H9 (cell line): ENCODE results near the gene HAPLN2. TPM values are rescaled to one million over a fixed set of nuclear protein-coding genes. Genes with fewer than 3 reads are reported as not detected.

Experiments used
- DNase-seq: peaks from one replicate; pipeline ENCODE4 v3.0.0-alpha.2; 2017
- H2AFZ ChIP-seq: one replicate; pipeline ENCODE4 v1.6.1; 2013; ENCODE audit warnings: mild to moderate bottlenecking, low read length, control low read depth, moderate library complexity
- H2AK5ac ChIP-seq: 2 replicates; pipeline ENCODE4 v1.6.1; 2013; ENCODE audit warnings: low read length, control low read depth, mixed read lengths; ENCODE audit not compliant: insufficient read length
- H2BK120ac ChIP-seq: one replicate; pipeline ENCODE4 v1.6.1; 2013; ENCODE audit warnings: low read depth, mild to moderate bottlenecking, low read length, control low read depth, inconsistent platforms; ENCODE audit not compliant: poor library complexity, severe bottlenecking
- H2BK12ac ChIP-seq: 2 replicates; pipeline ENCODE4 v1.6.1; 2013; ENCODE audit warnings: low read length, control low read depth, mixed read lengths, low read depth; ENCODE audit not compliant: insufficient read length
- H2BK15ac ChIP-seq: 2 replicates; pipeline ENCODE4 v1.6.1; 2013; ENCODE audit warnings: low read depth, low read length, control low read depth
- H2BK20ac ChIP-seq: one replicate; pipeline ENCODE4 v1.6.1; 2013; ENCODE audit warnings: low read depth, mild to moderate bottlenecking, low read length, control low read depth, inconsistent platforms; ENCODE audit not compliant: poor library complexity, severe bottlenecking
- H2BK5ac ChIP-seq: 2 replicates; pipeline ENCODE4 v1.6.1; 2013; ENCODE audit warnings: low read length, control low read depth, mixed read lengths; ENCODE audit not compliant: insufficient read length
- H3K14ac ChIP-seq: 2 replicates; pipeline ENCODE4 v1.6.1; 2013; ENCODE audit warnings: low read length, control low read depth; ENCODE audit not compliant: insufficient read depth
- H3K18ac ChIP-seq: 2 replicates; pipeline ENCODE4 v1.6.1; 2013; ENCODE audit warnings: low read depth, mild to moderate bottlenecking, mixed read lengths, low read length, control low read depth; ENCODE audit not compliant: insufficient read length
- H3K23ac ChIP-seq: 2 replicates; pipeline ENCODE4 v1.6.1; 2013; ENCODE audit warnings: low read length, control low read depth, mixed read lengths, low read depth; ENCODE audit not compliant: insufficient read length
- H3K23me2 ChIP-seq: 2 replicates; pipeline ENCODE4 v1.6.1; 2013; ENCODE audit warnings: low read depth, mild to moderate bottlenecking, mixed read lengths, low read length, control low read depth; ENCODE audit not compliant: insufficient read length, poor library complexity, severe bottlenecking
- H3K27ac ChIP-seq: 2 replicates; pipeline ENCODE4 v1.5.1; 2013; ENCODE audit warnings: low read length, control low read depth, mixed read lengths, low read depth; ENCODE audit not compliant: insufficient read length
- H3K27me3 ChIP-seq: 2 replicates; pipeline ENCODE4 v1.6.1; 2013; ENCODE audit warnings: low read length, control low read depth, inconsistent platforms; ENCODE audit not compliant: insufficient read depth
- H3K4ac ChIP-seq: 2 replicates; pipeline ENCODE4 v1.6.1; 2013; ENCODE audit warnings: low read depth, mild to moderate bottlenecking, control low read depth, inconsistent platforms, low read length, moderate library complexity
- H3K4me1 ChIP-seq: 2 replicates; pipeline ENCODE4 v1.6.1; 2013; ENCODE audit warnings: low read length, control low read depth, inconsistent platforms; ENCODE audit not compliant: insufficient read depth
- H3K4me2 ChIP-seq: 2 replicates; pipeline ENCODE4 v1.6.1; 2013; ENCODE audit warnings: low read length, control low read depth, mixed read lengths; ENCODE audit not compliant: insufficient read length, insufficient read depth
- H3K56ac ChIP-seq: 2 replicates; pipeline ENCODE4 v1.6.1; 2013; ENCODE audit warnings: low read depth, mild to moderate bottlenecking, mixed read lengths, low read length, control low read depth; ENCODE audit not compliant: insufficient read length
- H3K79me1 ChIP-seq: 2 replicates; pipeline ENCODE4 v1.6.1; 2013; ENCODE audit warnings: low read depth, mild to moderate bottlenecking, moderate library complexity, low read length, control low read depth, inconsistent platforms; ENCODE audit not compliant: insufficient read depth, poor library complexity, severe bottlenecking
- H3K79me2 ChIP-seq: 2 replicates; pipeline ENCODE4 v1.6.1; 2013; ENCODE audit warnings: low read length, control low read depth, inconsistent platforms; ENCODE audit not compliant: insufficient read depth
- H3K9ac ChIP-seq: 2 replicates; pipeline ENCODE4 v1.6.1; 2013; ENCODE audit warnings: low read length, control low read depth, mixed read lengths; ENCODE audit not compliant: insufficient read length; ENCODE audit errors: extremely low read depth
- H3K9me3 ChIP-seq: one replicate; pipeline ENCODE4 v1.6.1; 2013; ENCODE audit warnings: low read depth, low read length, inconsistent platforms; ENCODE audit not compliant: control insufficient read depth
- H3T11ph ChIP-seq: one replicate; pipeline ENCODE4 v1.6.1; 2013; ENCODE audit warnings: mild to moderate bottlenecking, low read length, control low read depth, inconsistent platforms
- H4K20me1 ChIP-seq: one replicate; pipeline ENCODE4 v1.6.1; 2013; ENCODE audit not compliant: control insufficient read depth, insufficient read length, insufficient read depth
- H4K5ac ChIP-seq: 2 replicates; pipeline ENCODE4 v1.6.1; 2013; ENCODE audit warnings: low read depth, mild to moderate bottlenecking, mixed read lengths, low read length, control low read depth; ENCODE audit not compliant: insufficient read length
- H4K8ac ChIP-seq: replicated peaks from 2 replicates; pipeline ENCODE4 v1.6.1; 2013; ENCODE audit warnings: low read length, control low read depth, mixed read lengths, low read depth; ENCODE audit not compliant: insufficient read length
- H4K91ac ChIP-seq: 2 replicates; pipeline ENCODE4 v1.6.1; 2013; ENCODE audit warnings: low read depth, mild to moderate bottlenecking, moderate library complexity, mixed read lengths, low read length, control low read depth; ENCODE audit not compliant: insufficient read length
- H3K27ac Mint-ChIP-seq, 3 experiments: 2 replicates in 2 of 3; 3 replicates in 1 of 3; pipeline ENCODE4 v1.8.0; 2020 to 2021; ENCODE audit warnings: mixed read lengths in 3 of 3, mild to moderate bottlenecking in 1 of 3, moderate library complexity in 1 of 3
- H3K27me3 Mint-ChIP-seq: 2 replicates; pipeline ENCODE4 v1.8.0; 2021; ENCODE audit warnings: low read depth, mild to moderate bottlenecking, moderate library complexity, mixed read lengths
- H3K36me3 Mint-ChIP-seq, 3 experiments: 2 replicates in 2 of 3; 3 replicates in 1 of 3; pipeline ENCODE4 v1.8.0; 2020 to 2021; ENCODE audit warnings: low read depth in 3 of 3, mixed read lengths in 3 of 3; ENCODE audit not compliant: insufficient read depth in 1 of 3
- H3K4me1 Mint-ChIP-seq, 2 experiments: 2 replicates each; pipeline ENCODE4 v1.8.0; 2020; ENCODE audit warnings: mixed read lengths in 2 of 2
- H3K4me3 Mint-ChIP-seq, 2 experiments: 2 replicates in 1 of 2; 3 replicates in 1 of 2; pipeline ENCODE4 v1.8.0; 2020 to 2021; ENCODE audit warnings: mild to moderate bottlenecking in 2 of 2, mixed read lengths in 2 of 2, moderate library complexity in 1 of 2
- H3K9me3 Mint-ChIP-seq, 2 experiments: 2 replicates in 1 of 2; 3 replicates in 1 of 2; pipeline ENCODE4 v1.8.0; 2020; ENCODE audit warnings: mild to moderate bottlenecking in 2 of 2, mixed read lengths in 2 of 2, moderate library complexity in 1 of 2
- WGBS: extraction: QIAGEN DNeasy Blood & Tissue Kit; methylation state at CpG from one replicate; pipeline ENCODE4 v1.1.7; 2013; ENCODE audit warnings: missing lambda C conversion rate, low lambda C conversion rate, mixed read lengths; ENCODE audit not compliant: insufficient read length; ENCODE audit errors: extremely low coverage; 5-methylcytosine and 5-hydroxymethylcytosine counted together
- total RNA-seq: library from RNA; stranded (reverse); gene quantifications from 2 replicates; pipeline ENCODE4 v1.2.1, GENCODE V29; 2021
- TF ChIP-seq, protein P1 (sequence below): fragments of 200-600 bp; sonication (generic); conservative IDR thresholded peaks from 3 replicates; pipeline ENCODE4 v1.8.0; 2021; ENCODE audit warnings: antibody characterized with exemption, mild to moderate bottlenecking

The HAPLN2 gene
- total RNA-seq, 1 experiment from 2014 or later = 0.46 TPM

DNA sequence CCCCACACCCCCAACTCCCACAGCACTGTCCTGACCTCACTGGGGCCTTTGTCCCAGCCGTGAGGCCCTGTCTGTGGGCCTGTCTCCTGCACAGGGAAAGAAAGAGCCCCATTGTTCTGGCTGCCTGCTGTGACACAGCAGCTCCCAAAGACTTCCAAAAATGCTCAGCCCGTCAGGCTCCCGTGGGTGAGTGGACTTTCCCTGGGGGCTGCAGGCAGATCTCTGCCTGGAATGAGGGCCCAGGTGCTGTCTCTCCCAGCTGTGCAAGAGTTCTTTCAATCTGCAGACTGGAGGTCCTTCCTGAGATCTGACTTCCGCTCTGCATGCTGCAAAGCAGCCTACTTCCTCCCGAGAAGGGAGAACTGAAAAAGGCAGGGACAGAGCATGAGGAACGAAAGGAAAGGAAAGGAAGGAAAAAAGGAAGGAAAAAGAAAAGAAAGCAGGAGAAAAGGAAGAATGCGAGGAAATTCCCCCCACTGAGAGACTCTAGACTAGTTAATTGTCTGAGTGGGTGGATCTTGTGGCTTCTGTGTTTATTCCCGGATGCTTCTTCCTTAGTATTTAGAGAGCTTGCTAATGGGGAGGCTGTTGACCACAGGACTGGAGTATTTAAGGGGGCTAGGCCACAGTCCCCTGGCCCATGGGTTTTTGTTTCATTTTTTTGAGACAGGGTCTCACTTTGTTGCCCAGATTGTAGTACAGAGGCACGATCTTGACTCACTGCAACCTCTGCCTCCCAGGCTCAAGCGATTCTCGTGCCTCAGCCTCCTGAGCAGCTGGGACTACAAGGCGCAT lies 43.0 kb downstream of the HAPLN2 start:
- no peak overlapping the region for H2BK15ac ChIP-seq
- no peak overlapping the region for H3K14ac ChIP-seq
- no peak overlapping the region for H4K5ac ChIP-seq
- no peak overlapping the region for H3K27ac ChIP-seq
- no peak overlapping the region for H2AFZ ChIP-seq
- Mint-ChIP-seq H3K27me3 (peaks cover 29% of the 10 kb centered on the region), H3K4me3 (peak overlapping the region in 1 of 2 experiments; percentile 33; a peak in 1 of 5 replicates), H3K36me3 (no peaks in the 10 kb centered on the region), H3K4me1 (peaks cover 78 to 84% of the 10 kb centered on the region in 2 experiments), H3K27ac (peak overlapping the region; percentile 73 to 99 (median 91)), H3K9me3 (no peaks in the 10 kb centered on the region; a peak in 1 of 5 replicates)
- no peak for DNase-seq
- H4K20me1 ChIP-seq = no peaks in the 10 kb centered on the region
- H3K18ac ChIP-seq = peak overlapping the region; percentile 46
- no peaks in the 10 kb centered on the region; the same call in 1 of the 2 replicates for H3K27me3 ChIP-seq
- H3K4ac ChIP-seq = no peak overlapping the region
- no peak overlapping the region for H2BK20ac ChIP-seq
- H2BK5ac ChIP-seq = no peak overlapping the region
- H3K4me1 ChIP-seq = peaks cover 17% of the 10 kb centered on the region; the same call in 1 of the 2 replicates
- no peak overlapping the region for H2BK120ac ChIP-seq
- H3K9me3 ChIP-seq = no peaks in the 10 kb centered on the region
- H3K79me2 ChIP-seq = no peaks in the 10 kb centered on the region
- peaks cover 4% of the 10 kb centered on the region for H3K23me2 ChIP-seq
- H2AK5ac ChIP-seq = no peak overlapping the region
- no CpG with 5 or more reads among the region's 12 CpGs for WGBS
- no peak overlapping the region for H3K23ac ChIP-seq
- no peak overlapping the region for H4K91ac ChIP-seq
- H3K56ac ChIP-seq = no peak overlapping the region
- H4K8ac ChIP-seq = no peak overlapping the region
- H3K9ac ChIP-seq = no peak overlapping the region
- TF ChIP-seq, protein P1, sequence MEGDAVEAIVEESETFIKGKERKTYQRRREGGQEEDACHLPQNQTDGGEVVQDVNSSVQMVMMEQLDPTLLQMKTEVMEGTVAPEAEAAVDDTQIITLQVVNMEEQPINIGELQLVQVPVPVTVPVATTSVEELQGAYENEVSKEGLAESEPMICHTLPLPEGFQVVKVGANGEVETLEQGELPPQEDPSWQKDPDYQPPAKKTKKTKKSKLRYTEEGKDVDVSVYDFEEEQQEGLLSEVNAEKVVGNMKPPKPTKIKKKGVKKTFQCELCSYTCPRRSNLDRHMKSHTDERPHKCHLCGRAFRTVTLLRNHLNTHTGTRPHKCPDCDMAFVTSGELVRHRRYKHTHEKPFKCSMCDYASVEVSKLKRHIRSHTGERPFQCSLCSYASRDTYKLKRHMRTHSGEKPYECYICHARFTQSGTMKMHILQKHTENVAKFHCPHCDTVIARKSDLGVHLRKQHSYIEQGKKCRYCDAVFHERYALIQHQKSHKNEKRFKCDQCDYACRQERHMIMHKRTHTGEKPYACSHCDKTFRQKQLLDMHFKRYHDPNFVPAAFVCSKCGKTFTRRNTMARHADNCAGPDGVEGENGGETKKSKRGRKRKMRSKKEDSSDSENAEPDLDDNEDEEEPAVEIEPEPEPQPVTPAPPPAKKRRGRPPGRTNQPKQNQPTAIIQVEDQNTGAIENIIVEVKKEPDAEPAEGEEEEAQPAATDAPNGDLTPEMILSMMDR = no peak
- no peak overlapping the region for H3K4me2 ChIP-seq
- no peak overlapping the region for H3T11ph ChIP-seq
- no peak overlapping the region for H2BK12ac ChIP-seq
- H3K79me1 ChIP-seq = no peaks in the 10 kb centered on the region
